HG02571 (cell line): ENCODE measurements around the gene SIRT3.
A peak's percentile ranks its signal among the peaks of the same experiment; 100 is the strongest.

Experiments
- ATAC-seq: cut with Tn5 transposase; IDR thresholded peaks from one replicate; pipeline ENCODE4 v1.9.1; 2021; ENCODE audit warnings: mild to moderate bottlenecking, moderate library complexity; ENCODE audit not compliant: unreplicated experiment

Gene SIRT3

DNA sequence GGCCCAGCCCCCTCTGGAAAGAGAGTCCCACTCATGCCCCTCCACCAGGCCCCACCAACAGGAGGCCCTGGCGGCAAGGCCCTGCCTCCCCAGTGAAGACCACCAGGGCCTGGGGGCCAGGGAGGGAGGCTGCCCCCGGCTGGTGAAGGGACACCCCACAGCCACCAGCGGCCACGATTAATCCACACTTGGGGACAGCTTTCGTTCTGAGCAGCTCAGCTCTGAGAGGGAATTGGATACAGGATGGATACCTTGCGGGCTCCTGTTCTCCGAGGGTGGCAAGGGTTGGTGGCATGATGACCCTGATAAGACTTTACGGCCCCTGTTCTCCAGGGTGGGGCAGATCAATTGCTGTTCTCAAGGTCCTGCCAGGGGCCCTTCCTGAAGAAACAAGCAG is 35.2 kb upstream of the SIRT3 start:
- ATAC-seq, result no peak

DNA sequence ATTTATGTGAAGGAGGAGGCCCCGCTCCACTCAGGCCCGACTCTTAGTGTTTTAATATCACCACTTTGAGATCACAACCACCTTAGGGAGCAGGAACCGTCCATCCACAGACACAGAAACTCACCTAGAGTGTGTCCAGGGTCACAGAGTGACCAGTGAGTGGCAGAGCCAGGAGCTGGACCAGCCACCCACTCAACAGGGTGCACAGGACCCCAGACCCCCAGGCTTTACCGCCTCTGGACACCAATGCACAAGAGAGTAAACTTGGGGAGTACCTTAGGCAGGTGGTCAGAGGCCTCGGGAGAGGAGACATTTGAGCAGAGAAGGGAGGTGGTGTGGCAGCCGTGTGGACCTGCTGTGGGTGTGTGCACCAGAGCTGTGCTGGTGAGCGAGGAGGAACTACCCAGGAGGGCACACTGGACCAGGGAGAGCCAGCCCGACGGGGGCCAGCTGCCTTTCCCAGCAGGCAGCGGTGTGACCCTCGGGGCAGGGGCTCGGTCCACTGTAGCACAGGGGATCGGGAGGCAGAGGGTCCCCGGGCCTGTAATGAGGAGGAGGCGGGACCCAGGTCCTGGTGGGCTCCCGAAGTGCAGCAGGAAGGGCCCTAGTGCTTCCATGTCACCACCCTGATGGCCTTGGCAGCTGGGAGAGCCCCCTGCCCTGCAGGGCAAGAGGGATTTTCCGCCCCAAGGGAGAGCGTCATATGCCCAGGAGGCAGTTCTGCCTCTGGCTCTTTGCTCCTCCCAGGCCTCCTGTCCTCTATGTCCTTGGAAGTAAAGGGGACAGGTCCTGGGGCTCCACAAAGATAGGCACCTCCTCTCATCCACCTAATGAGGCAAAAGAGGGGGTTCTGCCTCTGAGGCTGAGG is 34.5 kb upstream of the SIRT3 start:
- ATAC-seq, result no peak

DNA sequence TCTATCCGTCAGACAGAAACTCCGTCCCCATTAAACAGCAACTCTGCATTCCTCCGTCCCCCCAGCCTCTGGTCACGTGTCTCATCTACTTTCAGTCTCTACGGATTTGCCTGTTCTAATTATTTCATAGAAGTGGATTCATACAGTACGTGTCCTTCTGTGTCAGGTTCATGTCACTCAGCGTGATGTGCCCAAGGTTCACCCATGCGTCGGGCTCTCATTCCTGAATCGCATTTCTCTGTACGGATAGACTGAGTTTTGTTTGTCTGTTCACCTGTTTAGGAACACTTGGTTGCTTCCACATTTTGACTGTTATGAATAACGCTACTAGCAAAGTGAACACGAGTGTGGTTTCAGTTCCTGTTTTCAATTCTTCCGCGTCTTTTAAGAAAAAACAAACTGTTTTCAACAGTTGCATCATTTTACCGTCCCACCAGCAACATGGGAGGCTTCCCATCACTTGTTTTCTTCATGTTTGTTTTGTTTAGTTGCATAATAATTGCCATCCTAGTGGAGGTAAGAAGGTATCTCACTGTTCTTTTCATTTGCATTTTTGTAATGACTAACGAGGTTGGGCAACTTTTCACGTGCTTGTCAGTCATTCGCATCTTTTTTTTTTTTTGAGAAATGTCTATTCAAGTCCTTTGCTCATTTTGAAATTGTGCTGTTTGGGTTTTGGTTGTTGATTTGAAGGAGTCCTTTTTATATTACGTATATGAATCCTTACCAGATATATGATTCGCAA is 33.2 kb upstream of the SIRT3 start:
- peak; percentile 65 for ATAC-seq

DNA sequence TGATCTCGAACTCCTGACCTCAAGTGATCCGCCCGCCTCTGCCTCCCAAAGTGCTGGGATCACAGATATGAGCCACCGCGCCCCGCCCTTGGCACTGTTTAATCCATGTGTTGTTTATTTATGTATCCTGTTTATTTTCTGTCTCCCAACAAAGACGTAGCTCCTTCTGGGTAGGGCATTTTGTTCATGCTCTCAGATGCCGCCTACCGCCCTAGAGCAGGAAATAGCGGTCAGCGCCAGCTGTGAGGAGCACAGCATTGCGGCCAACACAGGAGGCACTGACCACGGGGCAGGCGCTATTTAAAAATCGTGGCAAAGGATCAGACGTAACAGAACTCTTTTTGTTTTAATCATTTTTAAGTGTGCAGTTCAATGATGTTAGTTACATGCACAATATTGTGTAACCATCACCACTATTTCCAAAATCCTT is 32.6 kb upstream of the SIRT3 start:
- peak; percentile 43 for ATAC-seq

DNA sequence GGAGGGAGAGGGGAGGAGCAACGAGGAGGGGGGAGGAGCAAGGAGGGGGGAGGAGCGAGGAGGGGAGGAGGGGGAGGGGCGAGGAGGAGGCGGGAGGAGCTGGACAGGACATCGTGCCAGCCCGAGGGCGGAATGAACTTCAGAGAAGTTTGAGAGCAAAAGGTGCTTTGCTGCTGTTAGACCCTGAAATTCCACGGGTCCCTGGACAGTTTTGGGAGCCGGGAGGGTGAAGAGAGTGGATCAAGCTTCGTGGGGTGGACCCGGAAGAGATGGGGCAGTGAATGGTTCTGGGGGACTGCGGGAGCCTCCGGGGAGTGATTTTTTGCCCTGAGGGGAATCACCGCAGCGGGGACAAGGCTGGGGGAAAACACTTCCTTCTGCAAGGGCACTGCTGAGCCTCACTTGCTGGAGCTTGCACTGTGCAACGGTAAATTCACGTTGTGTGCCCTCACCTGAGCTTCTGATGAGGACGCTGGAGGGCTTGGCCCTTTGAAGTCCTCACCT is 31.4 kb upstream of the SIRT3 start:
- ATAC-seq, result no peak

DNA sequence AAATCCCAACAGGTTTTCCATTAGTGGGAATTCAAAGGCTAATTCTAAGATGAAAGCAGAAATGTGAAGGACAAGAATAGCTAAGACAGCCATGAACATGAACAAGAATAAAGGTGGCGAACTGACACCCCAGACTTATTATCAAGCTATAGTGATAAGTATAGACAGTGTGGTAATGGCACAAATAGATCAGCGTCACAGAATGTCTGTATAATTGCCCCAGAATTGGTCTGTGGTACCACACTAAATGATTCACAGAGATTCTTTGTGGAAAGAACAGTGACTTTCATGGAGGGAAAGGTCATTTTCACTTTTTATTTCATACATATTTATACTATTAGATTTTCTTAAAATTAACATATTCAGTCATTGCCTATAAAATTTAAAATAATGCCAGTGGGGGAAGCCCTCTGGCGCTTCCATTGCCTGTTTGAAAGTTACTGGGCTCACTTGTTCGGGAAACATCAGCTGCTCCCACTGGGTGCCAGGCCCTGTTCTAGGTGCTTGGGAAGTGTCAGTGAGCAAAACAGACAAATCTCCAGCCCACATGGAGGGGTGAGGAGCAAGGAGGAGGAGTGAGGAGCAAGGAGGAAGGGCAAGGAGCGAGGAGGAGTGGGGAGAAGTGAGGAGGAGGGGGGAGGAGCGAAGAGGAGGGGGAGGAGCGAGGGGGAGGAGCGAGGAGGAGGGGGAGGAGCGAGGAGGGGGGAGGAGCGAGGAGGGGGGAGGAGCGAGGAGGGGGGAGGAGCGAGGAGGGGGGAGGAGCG is 30.7 kb upstream of the SIRT3 start:
- ATAC-seq, result no peak

DNA sequence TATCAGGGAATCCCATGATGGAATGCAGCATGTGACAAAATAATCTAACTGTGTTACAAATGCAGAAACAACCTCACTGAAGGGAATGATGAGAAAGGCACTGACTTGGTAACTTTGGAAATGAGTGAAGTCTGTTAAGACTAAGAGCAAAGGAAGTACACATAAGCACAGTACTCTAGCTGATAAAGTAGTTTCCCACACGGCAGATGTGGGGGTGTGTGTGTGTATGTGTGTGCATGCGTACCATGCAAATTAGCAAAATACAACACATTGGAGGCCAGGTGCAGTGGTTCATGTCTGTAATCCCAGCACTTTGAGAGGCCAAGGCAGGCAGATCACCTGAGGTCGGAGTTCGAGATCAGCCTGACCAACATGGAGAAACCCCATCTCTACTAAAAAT is 25.5 kb upstream of the SIRT3 start:
- no peak for ATAC-seq

DNA sequence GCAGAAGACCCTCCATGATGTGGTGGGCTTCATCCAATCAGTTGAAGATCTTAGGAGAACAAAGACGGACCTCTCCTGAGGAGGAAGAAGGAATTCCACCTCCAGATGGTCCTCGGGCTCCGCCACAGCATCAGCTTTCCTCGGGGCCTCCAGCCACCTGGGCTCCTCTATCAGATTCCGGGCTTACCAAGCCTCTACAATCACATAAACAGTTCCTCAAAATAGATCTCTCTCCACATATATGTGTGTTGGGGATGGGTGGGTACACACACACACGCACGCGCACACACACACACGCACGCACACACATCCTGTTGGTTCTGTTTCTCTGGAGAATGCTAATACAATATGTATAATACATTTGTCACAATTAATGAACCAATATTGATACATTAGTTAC is 23.3 kb upstream of the SIRT3 start:
- no peak for ATAC-seq

DNA sequence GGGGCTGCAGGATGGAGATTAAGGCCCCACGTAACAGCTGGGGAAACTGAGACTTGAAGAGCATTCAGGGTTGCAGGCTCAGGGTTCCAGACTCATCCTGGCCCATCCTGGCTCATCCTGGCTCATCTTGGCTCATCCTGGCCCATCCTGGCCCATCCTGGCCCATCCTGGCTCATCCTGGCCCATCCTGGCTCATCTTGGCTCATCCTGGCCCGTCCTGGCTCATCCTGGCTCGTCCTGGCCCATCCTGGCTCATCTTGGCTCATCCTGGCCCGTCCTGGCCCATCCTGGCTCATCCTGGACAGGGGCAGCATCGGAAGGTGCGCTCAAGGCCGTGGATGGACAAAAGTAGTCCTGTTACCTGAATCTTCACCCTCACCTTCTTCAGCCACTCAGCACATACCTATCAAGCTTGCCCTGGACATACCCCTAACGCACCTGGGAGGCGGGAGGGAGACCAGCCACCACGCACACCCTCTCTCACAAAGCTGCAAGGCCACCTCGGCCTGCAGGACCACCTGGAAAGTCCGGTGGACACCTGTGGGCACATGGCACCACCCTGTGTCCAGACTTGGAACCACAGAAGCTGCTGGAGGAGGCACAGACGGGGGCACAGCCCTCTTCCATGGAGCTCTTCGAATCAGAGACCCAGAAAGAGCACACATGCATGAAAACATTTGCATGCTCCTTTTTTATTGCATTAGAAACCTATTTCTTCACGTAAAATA is 21.8 kb upstream of the SIRT3 start:
- no peak for ATAC-seq

DNA sequence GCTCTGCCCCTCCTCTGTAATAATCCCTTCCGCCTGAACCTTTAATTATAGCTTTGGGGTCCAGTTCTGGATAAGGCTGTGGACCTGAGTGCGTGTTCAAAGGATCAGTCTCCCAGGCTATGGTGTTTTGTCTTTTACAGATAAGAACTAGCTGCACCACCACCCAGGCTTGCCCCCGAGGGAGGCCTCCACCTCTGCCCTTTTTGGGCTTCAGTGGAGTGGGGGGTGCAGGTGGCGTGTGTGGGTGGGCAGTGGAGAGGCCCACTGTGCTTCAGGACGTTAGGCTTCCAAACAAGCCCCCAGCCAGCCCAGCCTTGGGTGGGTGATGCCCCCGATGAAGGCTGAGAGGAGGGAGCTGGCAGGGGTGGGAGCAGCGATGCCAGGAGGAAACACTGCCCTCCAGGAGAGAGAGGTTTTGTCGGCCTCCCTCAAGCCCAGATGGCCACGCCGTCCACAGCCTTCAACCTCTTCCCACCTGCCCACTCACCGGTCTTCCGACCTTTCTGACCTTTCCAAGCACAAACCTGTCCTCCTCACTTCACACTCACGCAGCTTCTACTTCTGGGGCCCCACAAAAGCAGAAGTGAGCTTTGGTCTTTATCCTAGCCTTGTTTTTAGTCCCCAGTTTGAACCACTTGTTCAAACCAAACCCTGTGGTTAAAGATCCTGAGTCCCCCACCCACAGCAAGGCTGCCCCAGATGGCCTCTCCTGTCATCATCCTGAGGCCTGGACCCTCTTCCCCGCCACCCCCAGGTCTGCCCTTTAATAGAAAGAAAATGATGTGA is 21.0 kb upstream of the SIRT3 start:
- no peak for ATAC-seq

DNA sequence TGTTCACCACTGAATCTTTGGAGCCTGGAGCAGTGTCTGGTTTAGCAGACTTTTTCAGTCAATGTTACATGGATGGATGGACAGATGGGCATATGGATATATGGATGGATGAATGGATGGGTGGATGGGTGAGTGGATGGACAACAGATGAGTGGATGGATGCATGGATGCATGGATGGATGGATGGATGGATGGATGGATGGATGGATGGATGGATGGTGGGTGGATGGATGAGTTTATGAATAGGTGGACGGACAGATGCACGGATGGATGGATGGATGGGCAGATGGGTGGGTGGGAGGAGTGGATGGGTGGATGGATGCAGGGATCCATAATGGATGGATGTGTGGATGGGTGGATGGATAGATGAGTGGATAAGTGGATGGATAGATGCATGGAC is 19.7 kb upstream of the SIRT3 start:
- no peak for ATAC-seq

DNA sequence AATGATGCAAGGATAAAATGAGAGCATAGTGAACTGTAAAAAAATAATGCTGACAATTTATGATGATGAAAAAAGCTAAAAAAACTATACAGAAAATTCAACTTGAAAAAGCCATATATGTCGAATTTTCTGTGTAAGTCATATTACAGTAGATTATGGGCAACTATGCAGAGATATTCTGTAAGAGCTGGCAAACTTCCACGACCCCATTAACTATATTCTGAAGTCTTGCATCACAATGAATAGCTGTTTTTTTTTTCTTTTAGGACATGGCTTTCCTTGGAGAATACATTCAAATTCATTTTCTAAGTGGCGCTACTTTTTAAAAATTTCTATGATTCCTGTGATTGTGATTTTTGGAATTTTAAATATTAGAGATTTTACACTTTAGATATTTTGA is 19.0 kb upstream of the SIRT3 start:
- no peak for ATAC-seq

DNA sequence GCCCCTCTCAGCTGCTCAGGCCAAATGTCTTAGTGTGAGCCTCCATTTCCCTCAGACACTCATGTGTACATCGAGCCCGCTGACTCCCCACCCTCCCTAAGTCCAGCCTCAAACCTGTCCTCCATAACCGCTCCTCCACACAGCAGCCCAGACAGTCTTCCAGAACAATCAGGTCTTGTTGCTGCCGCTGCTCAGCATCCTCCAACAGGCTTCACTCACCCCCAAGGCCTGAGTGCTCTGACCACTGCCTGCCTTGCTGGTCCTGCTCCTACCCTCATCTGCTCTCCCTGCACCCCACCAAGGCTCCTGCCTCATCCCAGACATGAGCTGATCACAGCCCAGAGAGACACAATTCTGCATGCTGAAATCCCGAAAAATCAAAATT is 17.7 kb upstream of the SIRT3 start:
- ATAC-seq, result no peak

DNA sequence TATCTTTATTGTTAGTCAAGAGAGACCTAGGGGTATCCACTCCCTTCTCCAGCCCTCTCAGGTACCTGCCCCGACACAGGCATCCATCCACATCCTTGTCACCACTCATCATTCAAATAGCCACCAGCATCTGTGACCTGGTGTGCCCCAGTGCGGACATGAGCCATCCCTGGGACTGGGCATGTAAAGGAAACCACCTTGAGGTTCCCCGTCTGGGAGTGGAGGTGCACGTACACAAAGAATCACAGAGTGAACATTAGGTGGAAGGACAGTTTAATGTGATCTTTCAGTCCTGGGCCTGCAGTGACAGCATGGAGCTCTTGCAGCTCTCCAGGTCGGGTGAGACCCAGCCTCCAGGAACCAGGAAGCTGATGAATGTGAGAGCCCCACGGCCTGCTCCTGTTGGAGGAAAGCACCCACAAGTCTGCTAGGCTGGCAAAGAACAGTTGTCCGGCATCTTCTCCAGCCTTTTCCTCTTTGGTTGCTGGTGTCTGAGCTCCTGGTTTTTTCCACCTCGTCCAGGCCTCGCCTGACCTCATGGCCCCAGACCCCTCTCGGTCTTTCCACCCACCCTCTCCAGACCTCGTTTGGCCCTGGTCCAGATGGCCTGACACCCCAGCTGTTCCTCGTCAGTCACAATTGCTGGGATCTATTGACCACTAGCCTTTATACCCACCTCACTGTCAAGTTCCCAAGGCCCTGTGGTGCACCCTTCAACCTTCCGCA is 17.2 kb upstream of the SIRT3 start:
- no peak for ATAC-seq

DNA sequence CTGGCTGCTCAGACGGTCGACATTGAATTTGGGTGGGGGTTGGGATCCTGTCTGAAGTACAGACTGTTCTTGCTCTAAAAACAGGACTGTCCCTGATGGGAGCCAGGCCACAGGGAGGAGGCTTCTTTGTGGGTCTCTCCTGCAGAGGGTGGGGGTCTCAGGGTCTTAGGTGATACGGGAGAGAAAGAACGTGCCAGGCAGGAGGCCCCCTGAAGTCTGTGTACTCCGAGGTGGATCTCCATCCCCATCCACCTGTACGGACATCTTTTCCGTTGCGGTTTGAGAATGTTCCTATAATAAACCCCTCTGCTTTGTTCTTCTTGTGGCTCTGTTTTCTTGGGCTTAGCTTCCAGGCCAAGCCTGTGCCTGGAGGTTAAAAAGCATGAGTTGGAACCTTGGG is 16.5 kb upstream of the SIRT3 start:
- ATAC-seq, result no peak

DNA sequence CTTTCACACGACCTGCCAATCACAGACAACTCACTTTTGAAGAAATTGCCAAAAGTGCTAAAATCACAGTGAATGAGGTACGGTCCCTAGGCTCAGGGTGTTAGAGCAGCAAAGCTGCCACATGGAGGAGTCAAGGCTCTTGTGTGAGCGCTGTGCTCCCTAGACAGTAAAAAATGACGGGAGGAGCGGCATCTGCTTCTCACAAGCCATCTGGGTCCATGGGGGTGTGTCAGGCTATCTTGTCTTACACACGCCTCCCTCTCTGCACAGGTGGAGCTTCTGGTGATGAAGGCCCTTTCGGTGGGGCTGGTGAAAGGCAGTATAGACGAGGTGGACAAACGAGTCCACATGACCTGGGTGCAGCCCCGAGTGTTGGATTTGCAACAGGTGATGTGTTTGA is 15.4 kb upstream of the SIRT3 start:
- ATAC-seq, result no peak

DNA sequence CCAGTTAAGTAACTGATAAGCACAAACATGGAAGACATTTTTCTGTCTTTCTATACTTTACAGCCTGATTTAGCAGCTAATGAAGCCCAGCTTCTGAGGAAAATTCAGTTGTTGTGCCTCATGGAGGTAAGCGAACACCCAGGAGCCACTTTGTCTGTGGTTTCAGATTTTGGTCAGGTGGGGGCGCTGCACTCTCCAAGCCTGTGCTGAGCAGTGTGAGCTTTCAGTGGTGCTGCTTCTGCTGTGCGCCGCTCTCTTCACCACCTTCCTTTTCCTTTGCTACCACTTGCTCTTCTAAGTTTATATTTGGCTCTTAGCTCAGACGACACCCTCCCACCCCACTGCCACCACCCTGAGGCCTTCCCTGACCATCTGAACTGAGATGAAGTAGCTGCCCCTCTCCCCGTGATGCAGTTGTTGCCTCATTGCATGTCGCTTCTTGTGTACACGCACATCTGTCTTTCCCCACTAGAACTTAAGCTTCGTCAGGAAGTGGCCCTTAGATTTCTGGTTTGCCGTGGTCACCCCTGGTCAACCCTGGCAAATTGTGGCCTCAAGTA is 14.7 kb upstream of the SIRT3 start:
- ATAC-seq, result no peak

DNA sequence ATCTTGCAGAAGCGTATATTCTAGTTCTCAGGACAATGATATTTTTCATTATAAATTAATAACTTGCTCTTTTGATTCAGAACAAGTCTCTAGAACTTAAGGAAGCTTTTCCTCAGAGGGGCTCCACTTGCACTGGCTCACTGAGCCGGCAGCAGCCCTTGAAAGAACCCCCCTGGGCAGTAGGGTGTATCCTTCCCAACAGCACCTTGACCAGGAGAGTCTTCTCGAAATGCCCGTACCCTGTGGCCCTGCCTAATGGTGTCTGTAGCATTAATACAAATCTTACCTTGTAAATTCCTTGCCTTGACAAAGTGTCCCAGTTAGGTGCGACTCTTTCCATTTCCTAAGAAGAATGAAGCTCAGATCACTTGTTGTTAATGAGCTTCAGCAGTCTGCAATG is 14.1 kb upstream of the SIRT3 start:
- ATAC-seq, result no peak

DNA sequence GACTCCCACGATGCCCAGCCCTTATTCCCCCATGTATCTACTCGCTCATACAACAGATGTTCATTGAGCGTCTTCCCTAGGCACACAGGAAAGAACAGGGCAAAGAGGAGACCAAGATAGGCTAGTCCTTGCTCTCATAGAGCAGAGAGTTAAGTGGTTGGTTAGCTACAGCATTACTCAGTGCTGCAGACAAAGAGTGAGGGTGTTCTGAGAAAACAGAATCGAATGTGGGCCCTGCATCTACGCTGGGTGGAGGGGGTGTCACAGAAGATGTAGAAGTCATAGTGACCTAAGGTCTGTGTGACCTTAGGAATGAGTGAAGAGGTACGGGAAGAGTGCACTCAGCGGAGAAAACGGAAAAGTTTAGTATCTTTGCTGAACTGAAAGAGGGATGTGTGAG is 12.9 kb upstream of the SIRT3 start:
- no peak for ATAC-seq
